ENCODE measurements around the gene ZBTB20.
A peak's percentile ranks its signal among the peaks of the same experiment; 100 is the strongest.

Gene ZBTB20

DNA sequence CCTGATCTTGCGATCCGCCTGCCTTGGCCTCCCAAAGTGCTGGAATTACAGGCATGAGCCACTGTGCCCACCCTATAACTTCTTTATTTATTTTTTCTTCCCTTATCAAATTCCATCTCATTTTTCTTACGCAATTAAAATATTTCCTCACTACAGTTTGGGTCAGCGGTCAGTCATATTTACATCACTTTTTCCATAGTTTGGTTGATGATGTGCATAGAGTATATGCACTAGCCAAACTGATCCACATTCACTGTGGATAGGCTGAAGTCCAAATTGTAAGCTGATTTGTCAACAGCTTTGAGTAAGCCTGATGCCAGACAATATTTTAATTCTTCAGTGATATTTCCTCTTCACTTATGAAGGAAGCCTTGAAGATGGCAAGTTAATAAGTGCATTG, 596.9 kb downstream of the ZBTB20 start:
- Mint-ChIP-seq H3K4me1 (no peaks in the 10 kb centered on the region), H3K27me3 (no peaks in the 10 kb centered on the region), H3K4me3 (no peak overlapping the region), H3K27ac (no peak overlapping the region), H3K9me3 (no peaks in the 10 kb centered on the region), H3K36me3 (no peaks in the 10 kb centered on the region)
- no peak for DNase-seq
- no peak for ATAC-seq (replicated peaks)

DNA sequence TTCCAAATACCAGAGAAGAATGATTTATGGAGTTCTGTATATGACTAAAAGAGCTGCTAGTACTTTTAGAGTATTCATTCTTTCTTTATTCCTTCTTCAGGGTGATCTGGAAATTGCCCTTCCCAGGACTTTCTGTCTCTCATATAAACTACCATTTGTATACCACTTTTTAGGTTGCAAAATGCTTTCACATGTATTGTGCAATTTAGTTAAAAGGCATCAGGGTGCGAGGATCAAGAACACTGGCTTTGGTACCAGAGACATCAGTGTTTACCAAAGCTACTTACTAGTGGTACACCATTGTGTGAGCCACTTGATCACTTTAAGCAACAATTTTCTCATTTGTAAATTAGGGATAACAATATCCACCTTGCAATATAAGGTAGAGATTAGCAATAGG, 601.9 kb downstream of the ZBTB20 start:
- Mint-ChIP-seq H3K4me3 (no peak overlapping the region), H3K9me3 (no peaks in the 10 kb centered on the region), H3K36me3 (no peaks in the 10 kb centered on the region), H3K4me1 (peaks cover 0 to 1% of the 10 kb centered on the region in 2 donors), H3K27me3 (no peaks in the 10 kb centered on the region), H3K27ac (no peak overlapping the region)
- no peak for DNase-seq
- no peak for ATAC-seq (replicated peaks)

DNA sequence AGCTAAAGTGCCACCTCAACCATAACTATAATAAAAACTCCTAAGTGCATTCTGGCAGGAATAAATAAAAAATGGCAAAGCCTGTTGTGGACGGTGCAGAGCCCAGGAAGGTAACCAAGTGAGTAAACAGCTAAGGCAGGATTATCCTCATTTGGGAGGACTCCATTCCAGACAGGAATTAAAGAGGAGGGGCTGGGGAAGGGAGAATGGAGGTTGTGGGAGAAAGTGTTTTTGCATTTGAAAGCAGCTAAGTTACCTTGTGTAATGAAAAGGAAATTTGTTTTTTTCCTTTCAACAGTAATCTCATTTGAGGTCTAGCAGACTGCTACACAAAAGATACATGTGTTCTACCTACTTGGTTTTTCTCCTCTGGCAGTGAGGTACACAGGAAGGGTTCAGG, 604.7 kb downstream of the ZBTB20 start:
- Mint-ChIP-seq H3K27me3 (no peaks in the 10 kb centered on the region), H3K4me3 (no peak overlapping the region), H3K4me1 (peaks cover 11 to 12% of the 10 kb centered on the region in 2 donors), H3K36me3 (no peaks in the 10 kb centered on the region), H3K9me3 (no peaks in the 10 kb centered on the region), H3K27ac (no peak overlapping the region)
- ATAC-seq (replicated peaks) (no peak), DNase-seq (no peak)

DNA sequence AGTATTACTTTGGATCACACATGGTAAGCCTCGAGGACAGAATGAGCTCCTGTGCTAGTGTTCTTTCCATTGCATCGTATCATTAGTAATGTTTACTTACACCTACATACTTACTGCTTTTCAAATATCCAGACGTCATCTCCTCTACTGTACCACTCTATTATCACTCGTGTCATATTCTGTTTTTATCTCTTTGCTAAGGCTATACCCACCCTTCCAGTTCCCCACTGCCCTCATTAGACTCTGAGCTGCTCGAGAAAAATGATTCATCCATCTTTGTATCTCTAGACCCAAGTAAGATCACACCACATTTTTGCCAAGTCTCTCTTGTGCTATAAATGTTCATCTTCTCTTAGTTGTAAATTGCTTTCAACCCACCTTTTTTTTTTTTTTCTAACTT, 607.6 kb downstream of the ZBTB20 start:
- DNase-seq = no peak
- Mint-ChIP-seq H3K9me3 (peaks cover 0 to 3% of the 10 kb centered on the region in 2 donors), H3K4me1 (peaks cover 16 to 17% of the 10 kb centered on the region in 2 donors), H3K27me3 (no peaks in the 10 kb centered on the region), H3K4me3 (no peak overlapping the region), H3K36me3 (peaks cover 5 to 9% of the 10 kb centered on the region in 2 donors), H3K27ac (no peak overlapping the region)
- ATAC-seq (replicated peaks) = no peak

DNA sequence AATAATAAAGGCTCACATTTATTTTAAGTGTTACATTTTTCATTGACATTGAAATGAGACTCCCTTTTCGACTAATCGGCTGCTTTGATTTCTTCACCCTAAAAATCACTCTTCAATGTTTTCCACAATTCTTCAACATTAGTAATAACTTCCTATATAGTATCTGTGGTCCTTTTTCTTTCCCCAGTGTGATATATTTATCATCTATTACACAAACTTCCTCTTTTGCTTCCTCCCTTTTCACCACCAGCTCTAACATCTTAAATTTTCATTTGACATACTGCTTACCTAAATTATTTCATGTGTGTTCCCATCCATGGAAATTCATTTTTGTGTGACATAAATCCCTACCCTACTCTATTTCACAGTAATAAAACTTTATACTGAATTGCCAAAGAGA, 608.9 kb downstream of the ZBTB20 start:
- no peak overlapping the region for H3K27ac Mint-ChIP-seq
- H3K27me3 Mint-ChIP-seq = no peaks in the 10 kb centered on the region
- ATAC-seq (replicated peaks) (no peak), DNase-seq (no peak)
- H3K4me1 Mint-ChIP-seq = peaks cover 17 to 20% of the 10 kb centered on the region in 2 donors
- H3K4me3 Mint-ChIP-seq = no peak overlapping the region
- H3K36me3 Mint-ChIP-seq = peaks cover 12 to 15% of the 10 kb centered on the region in 2 donors
- peaks cover 6 to 7% of the 10 kb centered on the region in 2 donors for H3K9me3 Mint-ChIP-seq

DNA sequence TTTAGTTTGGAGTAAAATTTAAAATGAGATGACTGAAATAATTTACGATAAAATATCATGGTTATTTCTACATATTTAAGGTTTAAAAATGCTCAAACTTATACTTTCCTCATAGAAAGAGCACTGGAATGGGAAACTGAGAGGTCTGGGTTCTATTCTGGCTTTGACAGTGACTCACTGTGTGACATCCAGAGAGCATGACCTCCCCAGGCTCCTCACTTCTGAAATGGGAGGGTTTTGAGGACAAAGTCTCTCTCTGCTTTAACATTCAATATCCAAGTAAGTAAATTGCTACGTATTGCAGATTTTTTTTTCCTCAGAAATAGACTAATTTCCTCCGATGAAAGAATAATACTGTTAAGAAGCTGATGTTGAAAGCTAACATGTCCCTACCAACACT, 618.6 kb downstream of the ZBTB20 start:
- peaks cover 3 to 5% of the 10 kb centered on the region in 2 donors for H3K9me3 Mint-ChIP-seq
- H3K4me1 Mint-ChIP-seq = peaks cover 5 to 6% of the 10 kb centered on the region in 2 donors
- DNase-seq = no peak
- H3K27ac Mint-ChIP-seq = no peak overlapping the region
- H3K4me3 Mint-ChIP-seq = no peak overlapping the region
- H3K27me3 Mint-ChIP-seq = no peaks in the 10 kb centered on the region
- H3K36me3 Mint-ChIP-seq = peaks cover 12 to 13% of the 10 kb centered on the region in 2 donors
- no peak for ATAC-seq (replicated peaks)

DNA sequence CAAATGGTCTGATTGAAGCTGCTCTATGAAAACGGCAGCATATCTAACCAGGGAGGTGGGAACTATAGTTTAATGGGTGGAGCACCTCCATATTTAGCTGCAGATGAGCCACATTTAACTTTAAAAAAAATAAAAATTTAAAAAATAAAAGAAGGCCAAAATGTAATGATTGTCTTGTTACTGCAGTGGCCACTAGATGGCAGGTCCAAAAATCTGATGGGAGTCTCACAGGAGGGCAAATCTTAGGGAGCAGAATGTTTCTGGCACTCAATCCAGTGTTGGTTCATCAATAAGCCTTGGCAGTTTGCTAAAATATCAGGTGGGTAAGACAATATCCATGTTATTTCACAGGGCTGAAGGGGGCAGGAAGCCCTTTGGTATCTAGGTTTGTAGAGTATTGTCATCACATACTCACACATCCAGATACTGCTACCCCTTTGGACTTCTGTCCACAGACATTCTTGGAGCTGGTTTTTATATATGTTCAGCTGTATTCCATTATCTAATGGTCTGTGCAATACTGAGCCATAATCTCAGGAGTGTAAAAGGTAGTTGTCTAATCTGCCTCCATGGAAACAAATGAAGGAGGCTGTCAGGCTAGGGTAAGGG, 619.9 kb downstream of the ZBTB20 start:
- ATAC-seq (replicated peaks) = peak in 1 of 2 donors; percentile 27
- Mint-ChIP-seq H3K9me3 (no peaks in the 10 kb centered on the region), H3K27me3 (no peaks in the 10 kb centered on the region), H3K36me3 (peaks cover 0 to 4% of the 10 kb centered on the region in 2 donors), H3K27ac (no peak overlapping the region), H3K4me3 (no peak overlapping the region), H3K4me1 (no peaks in the 10 kb centered on the region)
- DNase-seq = no peak

DNA sequence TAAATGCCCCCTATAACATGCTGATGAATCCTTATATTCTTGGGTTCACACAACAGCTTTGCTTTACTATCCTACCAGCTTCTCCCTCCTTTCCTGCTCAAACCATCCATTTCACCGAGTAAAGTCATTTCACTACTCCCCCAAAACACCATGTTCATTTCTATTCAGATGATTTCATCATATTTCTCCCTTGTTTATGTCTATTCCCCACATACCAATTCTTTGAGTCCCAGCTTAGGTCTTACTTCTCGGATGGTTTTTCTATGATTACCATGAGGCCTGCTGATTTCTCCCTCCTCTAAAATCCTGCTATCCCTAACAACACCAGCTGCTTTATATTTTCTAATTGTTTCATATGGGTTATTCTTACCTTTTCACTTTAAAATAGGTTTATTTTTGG, 621.8 kb downstream of the ZBTB20 start:
- Mint-ChIP-seq H3K27me3 (no peaks in the 10 kb centered on the region), H3K9me3 (no peaks in the 10 kb centered on the region), H3K4me1 (no peaks in the 10 kb centered on the region), H3K36me3 (no peaks in the 10 kb centered on the region), H3K27ac (no peak overlapping the region), H3K4me3 (no peak overlapping the region)
- ATAC-seq (replicated peaks) (no peak), DNase-seq (no peak)

DNA sequence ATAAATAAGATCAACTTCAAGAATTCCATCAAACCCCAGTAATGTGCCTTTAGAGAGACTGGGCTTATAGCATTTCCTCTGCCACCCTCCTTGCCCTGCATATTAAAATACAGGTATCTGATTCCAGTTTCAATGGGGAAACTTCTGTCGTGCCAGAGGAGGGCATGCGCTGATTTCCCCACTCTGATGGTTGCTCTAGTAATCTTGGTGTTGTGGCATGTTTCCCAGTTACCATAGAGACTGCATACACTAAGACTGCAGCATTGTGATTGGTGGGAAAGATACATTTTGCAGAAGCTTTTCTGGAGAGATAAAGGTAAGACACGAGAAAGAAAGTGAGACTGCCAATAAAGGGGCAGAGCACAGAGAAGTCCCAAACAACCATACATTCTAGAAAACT, 627.7 kb downstream of the ZBTB20 start:
- Mint-ChIP-seq H3K9me3 (no peaks in the 10 kb centered on the region), H3K27me3 (no peaks in the 10 kb centered on the region), H3K27ac (no peak overlapping the region), H3K4me3 (no peak overlapping the region), H3K4me1 (peaks cover 0 to 1% of the 10 kb centered on the region in 2 donors), H3K36me3 (no peaks in the 10 kb centered on the region)
- DNase-seq (peak; percentile 13), ATAC-seq (replicated peaks) (peak; percentile 91 to 100)

DNA sequence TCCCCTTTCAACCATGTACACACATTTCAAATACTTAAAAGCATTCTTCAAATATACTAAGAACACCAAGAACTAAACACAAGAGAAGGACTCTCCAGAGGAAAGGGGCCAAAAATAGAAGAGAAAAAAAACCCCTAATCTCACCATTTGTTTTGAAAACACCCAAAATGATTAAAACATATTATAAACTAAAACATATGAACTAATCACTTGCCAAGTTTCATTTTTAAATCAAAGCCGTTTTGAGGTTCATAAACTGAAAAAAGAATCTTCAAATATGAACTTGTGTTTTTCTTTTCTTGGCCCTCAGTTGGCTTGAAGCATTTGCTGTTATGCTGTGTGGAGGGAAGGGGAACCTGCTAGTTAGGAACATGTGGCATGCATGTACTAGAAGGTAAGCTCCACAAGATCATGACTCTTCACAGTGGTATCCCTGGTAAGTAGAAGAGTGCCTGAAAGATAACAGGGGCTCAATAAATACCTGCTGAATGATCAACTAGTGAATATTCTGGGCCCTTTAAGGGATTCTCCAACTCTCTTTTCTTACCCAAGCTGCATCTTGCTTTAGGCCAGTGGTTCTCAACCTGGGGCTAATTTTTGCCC, 628.8 kb downstream of the ZBTB20 start:
- no peak for ATAC-seq (replicated peaks)
- peaks cover 0 to 2% of the 10 kb centered on the region in 2 donors for H3K4me1 Mint-ChIP-seq
- no peak overlapping the region for H3K4me3 Mint-ChIP-seq
- H3K36me3 Mint-ChIP-seq = no peaks in the 10 kb centered on the region
- no peaks in the 10 kb centered on the region for H3K9me3 Mint-ChIP-seq
- no peak for DNase-seq
- H3K27ac Mint-ChIP-seq = no peak overlapping the region
- H3K27me3 Mint-ChIP-seq = no peaks in the 10 kb centered on the region

DNA sequence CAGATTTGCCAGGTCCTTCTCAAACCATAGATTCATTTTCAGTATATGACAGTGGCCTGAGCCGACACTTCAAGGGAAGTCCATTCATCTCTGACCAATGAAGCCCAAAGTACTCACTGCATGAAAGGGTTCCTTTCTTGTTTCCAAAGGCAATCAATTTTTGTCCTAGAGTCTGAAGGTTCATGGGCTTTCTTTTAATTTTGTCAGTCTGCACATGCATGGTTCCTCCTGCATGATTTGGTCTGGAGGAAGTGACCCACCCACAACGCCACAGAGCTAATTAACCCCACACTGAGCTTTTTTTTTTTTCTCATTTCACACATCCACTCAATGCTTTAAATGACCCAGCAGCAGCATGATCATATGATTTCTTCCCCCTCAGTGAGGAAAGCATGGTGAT, 636.9 kb downstream of the ZBTB20 start:
- H3K4me3 Mint-ChIP-seq = no peak overlapping the region
- ATAC-seq (replicated peaks) (peak; percentile 54 to 74), DNase-seq (no peak)
- H3K9me3 Mint-ChIP-seq = no peaks in the 10 kb centered on the region
- H3K36me3 Mint-ChIP-seq = no peaks in the 10 kb centered on the region
- H3K27me3 Mint-ChIP-seq = no peaks in the 10 kb centered on the region
- H3K27ac Mint-ChIP-seq = no peak overlapping the region
- H3K4me1 Mint-ChIP-seq = peaks cover 4 to 14% of the 10 kb centered on the region in 2 donors

DNA sequence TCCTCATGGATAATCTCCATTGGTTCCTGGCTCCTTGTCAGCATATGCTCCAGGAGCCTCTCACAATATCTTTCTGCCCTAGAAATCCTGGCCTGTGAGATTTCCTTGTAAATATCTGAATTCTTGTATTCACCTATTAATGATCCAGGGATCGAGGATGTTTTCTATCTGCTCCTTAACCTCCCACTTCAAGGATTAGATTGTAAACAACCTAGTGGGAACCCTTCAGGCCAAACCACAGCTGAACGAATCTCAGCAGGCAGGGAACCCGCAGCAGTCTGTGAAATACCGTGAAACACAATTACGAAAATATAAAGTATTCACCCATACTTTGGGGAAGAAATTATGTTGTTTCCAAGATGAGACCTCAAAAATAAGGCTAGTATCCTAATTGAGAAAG, 637.3 kb downstream of the ZBTB20 start:
- H3K9me3 Mint-ChIP-seq = no peaks in the 10 kb centered on the region
- no peak overlapping the region for H3K4me3 Mint-ChIP-seq

DNA sequence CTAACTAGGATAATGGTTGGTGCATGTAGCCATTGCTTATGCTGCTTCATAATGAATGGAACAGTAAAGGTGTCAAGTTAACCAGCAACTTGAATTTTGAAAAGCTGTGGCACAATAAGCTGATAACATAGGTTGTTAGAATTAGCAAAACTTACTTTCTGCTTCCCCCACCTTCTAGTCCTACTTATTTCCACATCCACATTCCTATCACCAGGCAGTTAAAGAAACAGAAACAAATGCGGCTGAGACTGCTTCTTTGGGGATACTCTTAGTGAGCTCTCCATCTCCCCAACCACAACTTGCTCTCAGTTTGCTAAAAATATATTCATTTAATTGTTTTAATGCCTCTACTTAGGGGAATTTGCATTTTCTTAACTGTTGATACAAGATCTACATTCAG, 638.1 kb downstream of the ZBTB20 start:
- Mint-ChIP-seq H3K9me3 (no peaks in the 10 kb centered on the region), H3K27ac (no peak overlapping the region), H3K36me3 (no peaks in the 10 kb centered on the region), H3K4me3 (no peak overlapping the region), H3K4me1 (peaks cover 4 to 14% of the 10 kb centered on the region in 2 donors), H3K27me3 (no peaks in the 10 kb centered on the region)
- DNase-seq = no peak
- ATAC-seq (replicated peaks) = no peak

More for the DNA sequence above, 637.3 kb downstream of the ZBTB20 start:
- ATAC-seq (replicated peaks) (no peak), DNase-seq (no peak)
- Mint-ChIP-seq H3K36me3 (no peaks in the 10 kb centered on the region), H3K4me1 (peaks cover 4 to 14% of the 10 kb centered on the region in 2 donors), H3K27ac (no peak overlapping the region), H3K27me3 (no peaks in the 10 kb centered on the region)

DNA sequence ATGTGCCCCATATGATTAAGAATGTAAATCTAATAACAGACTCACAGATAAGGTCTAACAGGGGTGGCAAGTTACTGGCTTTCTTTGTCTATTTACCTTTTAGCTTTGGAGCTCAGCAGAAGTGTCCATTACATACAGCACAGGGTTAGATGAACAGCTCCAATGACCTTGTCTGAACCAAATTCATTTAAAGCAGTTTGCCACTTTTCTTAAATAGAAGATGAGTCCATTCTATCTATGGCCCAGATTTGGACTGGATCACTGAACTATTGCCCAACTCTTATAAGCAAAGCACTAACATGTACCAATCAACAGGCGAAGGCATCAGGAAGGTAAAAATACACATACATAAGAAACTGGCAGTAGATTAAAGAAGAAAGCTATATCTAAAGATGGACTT, 638.9 kb downstream of the ZBTB20 start:
- no peaks in the 10 kb centered on the region for H3K27me3 Mint-ChIP-seq
- no peak overlapping the region for H3K27ac Mint-ChIP-seq
- H3K9me3 Mint-ChIP-seq = no peaks in the 10 kb centered on the region
- peaks cover 3 to 14% of the 10 kb centered on the region in 2 donors for H3K4me1 Mint-ChIP-seq
- no peak for DNase-seq
- ATAC-seq (replicated peaks) = no peak
- no peaks in the 10 kb centered on the region for H3K36me3 Mint-ChIP-seq
- H3K4me3 Mint-ChIP-seq = no peak overlapping the region

DNA sequence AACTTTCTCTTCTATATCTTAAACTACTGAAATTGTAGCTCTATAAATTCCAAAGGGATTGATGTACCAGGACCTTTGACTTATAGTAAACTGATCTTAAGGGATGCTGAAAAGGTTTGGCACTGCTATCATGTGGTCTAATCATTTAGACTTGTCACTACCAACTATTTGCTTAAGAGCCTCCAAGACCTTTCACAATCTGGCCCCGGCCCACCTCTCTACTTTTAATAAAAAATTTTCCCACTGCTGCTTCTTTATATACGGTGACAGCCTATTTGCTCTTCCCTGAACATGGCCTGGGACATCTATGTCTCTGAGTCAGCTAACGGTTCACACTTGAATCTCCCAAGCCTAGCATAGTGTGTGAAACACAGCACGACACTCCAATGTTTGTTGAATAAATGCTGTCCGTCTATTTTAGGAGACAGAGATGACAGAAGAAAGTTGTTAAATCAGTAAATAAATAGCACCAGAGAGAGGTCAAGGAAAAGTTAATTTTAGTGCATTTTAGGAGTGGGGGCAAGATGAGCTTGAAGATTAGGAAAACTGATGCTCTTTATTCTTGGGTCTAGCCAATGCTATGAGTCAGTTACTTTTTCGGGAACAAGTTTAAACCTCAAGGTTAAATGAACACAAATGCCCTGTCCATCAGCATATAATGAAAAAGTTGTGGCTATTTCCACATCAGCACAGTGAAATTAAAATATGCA, 640.3 kb downstream of the ZBTB20 start:
- H3K36me3 Mint-ChIP-seq = no peaks in the 10 kb centered on the region

More for the DNA sequence above, 640.3 kb downstream of the ZBTB20 start:
- Mint-ChIP-seq H3K4me1 (peaks cover 5 to 20% of the 10 kb centered on the region in 2 donors), H3K27ac (no peak overlapping the region), H3K9me3 (no peaks in the 10 kb centered on the region), H3K4me3 (no peak overlapping the region), H3K27me3 (no peaks in the 10 kb centered on the region)
- ATAC-seq (replicated peaks) = no peak
- DNase-seq = no peak

All from stimulated activated naive B cell treated with anti-CD40 and anti-IgM and Interleukin-4, amounts not matched to agents 10 μg/mL and 1 μg/mL and 100 μg/mL, for 72 hours (primary cell).